COLO829 (cell line): ENCODE data around the gene ZBTB47.

Source experiments
- DNase-seq: peaks from one replicate; pipeline ENCODE4 v3.0.0; 2012; ENCODE audit warnings: low spot score

Gene ZBTB47

GRCh38 chr3:42653560-42654330, at the start of gene ZBTB47:
Gene ZBTB47 (plus strand): TSS chr3:42653697. CDS start chr3:42658356, 4,659 bp downstream.
- DNase-seq: no peak

GRCh38 chr3:42605546-42606173, 47.8 kb upstream of the ZBTB47 start:
- DNase-seq: no peak

- DNase-seq: no peak
These were observed 44.9 kb upstream of the ZBTB47 start for GRCh38 chr3:42608581-42608980.

- no peak for DNase-seq
These were observed 42.5 kb upstream of the ZBTB47 start for GRCh38 chr3:42610976-42611375.

GRCh38 chr3:42612217-42612616, 41.3 kb upstream of the ZBTB47 start:
- DNase-seq: no peak

GRCh38 chr3:42612928-42613327, 40.6 kb upstream of the ZBTB47 start:
- DNase-seq: no peak

GRCh38 chr3:42613462-42613861, 40.0 kb upstream of the ZBTB47 start:
- no peak for DNase-seq

- no peak for DNase-seq
These were observed 21.9 kb upstream of the ZBTB47 start for GRCh38 chr3:42631620-42632019.

- no peak for DNase-seq
These were observed 21.4 kb upstream of the ZBTB47 start for GRCh38 chr3:42632146-42632545.

- DNase-seq: no peak
These were observed 20.0 kb upstream of the ZBTB47 start for GRCh38 chr3:42633544-42633943.

GRCh38 chr3:42635111-42635510, 18.4 kb upstream of the ZBTB47 start:
- DNase-seq: no peak

- no peak for DNase-seq
These were observed 16.5 kb upstream of the ZBTB47 start for GRCh38 chr3:42637001-42637400.

GRCh38 chr3:42638339-42638842, 15.1 kb upstream of the ZBTB47 start:
- no peak for DNase-seq

- no peak for DNase-seq
These were observed 14.3 kb upstream of the ZBTB47 start for GRCh38 chr3:42639192-42639591.

GRCh38 chr3:42640129-42640528, 13.4 kb upstream of the ZBTB47 start:
- no peak for DNase-seq

- DNase-seq: no peak
These were observed 12.6 kb upstream of the ZBTB47 start for GRCh38 chr3:42640771-42641370.

- DNase-seq: no peak
These were observed 5.6 kb upstream of the ZBTB47 start for GRCh38 chr3:42647821-42648459.

GRCh38 chr3:42649006-42649405, 4.5 kb upstream of the ZBTB47 start:
- peak; percentile 69 for DNase-seq

- DNase-seq: no peak
These were observed 3.7 kb upstream of the ZBTB47 start for GRCh38 chr3:42649783-42650182.

GRCh38 chr3:42651248-42652091, 2.0 kb upstream of the ZBTB47 start:
- DNase-seq: no peak

- DNase-seq: no peak
These were observed 1.3 kb upstream of the ZBTB47 start for GRCh38 chr3:42652251-42652610.
